Measurements from ENCODE around the gene SLC6A6.

DNA sequence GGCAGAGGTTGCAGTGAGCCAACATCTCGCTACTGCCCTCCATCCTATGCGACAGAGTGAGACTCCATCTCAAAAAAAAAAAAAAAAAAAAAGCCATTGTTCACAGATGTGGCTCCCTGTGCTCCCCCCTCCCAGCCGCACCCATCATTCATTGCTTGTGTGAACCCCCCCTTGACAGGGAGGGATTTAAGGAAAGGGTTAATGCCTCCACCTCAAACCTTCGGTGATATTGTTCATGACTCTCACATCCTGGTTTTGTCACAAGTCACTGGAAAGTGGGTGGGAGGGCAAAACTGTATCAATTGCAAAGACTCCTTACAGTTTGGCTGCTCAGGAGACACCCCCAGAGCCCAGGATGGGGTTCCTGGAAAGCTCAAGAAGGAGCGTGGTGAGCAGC is 7.7 kb downstream of the SLC6A6 start:
- TF ChIP-seq, protein P1, sequence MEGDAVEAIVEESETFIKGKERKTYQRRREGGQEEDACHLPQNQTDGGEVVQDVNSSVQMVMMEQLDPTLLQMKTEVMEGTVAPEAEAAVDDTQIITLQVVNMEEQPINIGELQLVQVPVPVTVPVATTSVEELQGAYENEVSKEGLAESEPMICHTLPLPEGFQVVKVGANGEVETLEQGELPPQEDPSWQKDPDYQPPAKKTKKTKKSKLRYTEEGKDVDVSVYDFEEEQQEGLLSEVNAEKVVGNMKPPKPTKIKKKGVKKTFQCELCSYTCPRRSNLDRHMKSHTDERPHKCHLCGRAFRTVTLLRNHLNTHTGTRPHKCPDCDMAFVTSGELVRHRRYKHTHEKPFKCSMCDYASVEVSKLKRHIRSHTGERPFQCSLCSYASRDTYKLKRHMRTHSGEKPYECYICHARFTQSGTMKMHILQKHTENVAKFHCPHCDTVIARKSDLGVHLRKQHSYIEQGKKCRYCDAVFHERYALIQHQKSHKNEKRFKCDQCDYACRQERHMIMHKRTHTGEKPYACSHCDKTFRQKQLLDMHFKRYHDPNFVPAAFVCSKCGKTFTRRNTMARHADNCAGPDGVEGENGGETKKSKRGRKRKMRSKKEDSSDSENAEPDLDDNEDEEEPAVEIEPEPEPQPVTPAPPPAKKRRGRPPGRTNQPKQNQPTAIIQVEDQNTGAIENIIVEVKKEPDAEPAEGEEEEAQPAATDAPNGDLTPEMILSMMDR (IDR thresholded peaks at IDR 0.05), result no peak
- TF ChIP-seq EP300 (IDR thresholded peaks at IDR 0.05; ENCODE audit: low read depth) (no peak), POLR2AphosphoS5 (IDR thresholded peaks at IDR 0.05) (no peak)
